ENCODE data around the gene AADACL2. TPM values are rescaled to one million over a fixed set of nuclear protein-coding genes. Genes with fewer than 3 reads are reported as not detected.

Gene AADACL2
- total RNA-seq, 1 donor from 2014 or later, result not detected

- no peak for DNase-seq (ENCODE audit: low spot score in 2 of 2, unreplicated experiment in 2 of 2)
- TF ChIP-seq CTCF (IDR thresholded peaks at IDR 0.05; ENCODE audit: unreplicated experiment), result no peak
- Mint-ChIP-seq H3K27ac (no peak overlapping the region), H3K9me3 (peaks cover 4% of the 10 kb centered on the region), H3K4me3 (no peak overlapping the region), H3K36me3 (no peaks in the 10 kb centered on the region), H3K4me1 (peaks cover 4% of the 10 kb centered on the region), H3K27me3 (ENCODE audit: low read depth) (no peaks in the 10 kb centered on the region)
Observed at GRCh38 chr3:151765685-151766084, 32.0 kb downstream of the AADACL2 start.

GRCh38 chr3:151766454-151766853 is 32.7 kb downstream of the AADACL2 start:
- DNase-seq (ENCODE audit: low spot score in 2 of 2, unreplicated experiment in 2 of 2), result no peak
- Mint-ChIP-seq H3K4me1 (peaks cover 4% of the 10 kb centered on the region), H3K27ac (no peak overlapping the region), H3K9me3 (peaks cover 4% of the 10 kb centered on the region), H3K27me3 (ENCODE audit: low read depth) (no peaks in the 10 kb centered on the region), H3K36me3 (no peaks in the 10 kb centered on the region), H3K4me3 (no peak overlapping the region)
- TF ChIP-seq CTCF (IDR thresholded peaks at IDR 0.05; ENCODE audit: unreplicated experiment), result no peak

- DNase-seq (ENCODE audit: low spot score in 2 of 2, unreplicated experiment in 2 of 2), result no peak
- TF ChIP-seq CTCF (IDR thresholded peaks at IDR 0.05; ENCODE audit: unreplicated experiment), result no peak
- H3K27me3 Mint-ChIP-seq (ENCODE audit: low read depth), result no peaks in the 10 kb centered on the region
- no peak overlapping the region for H3K4me3 Mint-ChIP-seq
- H3K4me1 Mint-ChIP-seq, result peaks cover 10% of the 10 kb centered on the region
- peaks cover 4% of the 10 kb centered on the region for H3K9me3 Mint-ChIP-seq
- H3K27ac Mint-ChIP-seq, result no peak overlapping the region
- H3K36me3 Mint-ChIP-seq, result no peaks in the 10 kb centered on the region
Observed at GRCh38 chr3:151768393-151768930, 34.7 kb downstream of the AADACL2 start.

- DNase-seq (ENCODE audit: low spot score in 2 of 2, unreplicated experiment in 2 of 2), result no peak
- Mint-ChIP-seq H3K4me1 (peaks cover 10% of the 10 kb centered on the region), H3K27ac (no peak overlapping the region), H3K4me3 (no peak overlapping the region), H3K9me3 (peaks cover 4% of the 10 kb centered on the region), H3K36me3 (no peaks in the 10 kb centered on the region), H3K27me3 (ENCODE audit: low read depth) (no peaks in the 10 kb centered on the region)
- TF ChIP-seq CTCF (IDR thresholded peaks at IDR 0.05; ENCODE audit: unreplicated experiment), result no peak
Observed at GRCh38 chr3:151769175-151769574, 35.4 kb downstream of the AADACL2 start.

GRCh38 chr3:151770956-151771355 is 37.2 kb downstream of the AADACL2 start:
- H3K36me3 Mint-ChIP-seq, result no peaks in the 10 kb centered on the region
- H3K9me3 Mint-ChIP-seq, result no peaks in the 10 kb centered on the region
- H3K4me3 Mint-ChIP-seq, result no peak overlapping the region
- no peak for DNase-seq (ENCODE audit: low spot score in 2 of 2, unreplicated experiment in 2 of 2)
- H3K27ac Mint-ChIP-seq, result no peak overlapping the region
- peaks cover 10% of the 10 kb centered on the region for H3K4me1 Mint-ChIP-seq
- no peak for TF ChIP-seq CTCF (IDR thresholded peaks at IDR 0.05; ENCODE audit: unreplicated experiment)
- H3K27me3 Mint-ChIP-seq (ENCODE audit: low read depth), result no peaks in the 10 kb centered on the region
